ENCODE results near the gene CLK2. TPM values are rescaled to one million over a fixed set of nuclear protein-coding genes. Genes with fewer than 3 reads are reported as not detected.
"Not testable (repeated sequence)": the region's sequence is repeated elsewhere in the genome, so short reads cannot be mapped to it uniquely, and the experiment has no call there.

CLK2 gene
- total and polyA plus RNA-seq, 2 of the 13 experiments (the other 11 are each of a cell fraction or from before 2014, with no cell fraction given): 20.1 to 73.5 TPM

- WGBS (ENCODE audit: low lambda C conversion rate): 37% methylated on average over 2 of the region's 3 CpGs
- H3K36me3 ChIP-seq (replicated peaks in 1 of 2; ENCODE audit: control insufficient read depth in 1 of 2, insufficient read depth in 2 of 2, low read length in 2 of 2); intact Hi-C loops (cut with micrococcal nuclease; ENCODE audit: unreplicated experiment); ATAC-seq; H3K9ac ChIP-seq (ENCODE audit: insufficient read depth, low read depth, low read length); CTCF ChIA-PET (ENCODE audit: low intra/inter-chr PET ratio, low total read pairs); H3K4me2 ChIP-seq (ENCODE audit: low read depth, low read length); BruUV-seq (replicated peaks); POLR2A ChIA-PET; in situ Hi-C loops (cut with HindIII; ENCODE audit: extremely low pct_ligation_motif_present, low pct_unique_long_range_greater_than_20kb); H4K20me1 ChIP-seq (ENCODE audit: insufficient read depth, low read length); H2AFZ ChIP-seq (ENCODE audit: low read length); H3K4me3 ChIP-seq (replicated peaks in 1 of 3; ENCODE audit: insufficient read depth in 1 of 3, low read depth in 2 of 3, low read length in 3 of 3); H3K9me3 ChIP-seq (ENCODE audit: low read length); H3K27ac ChIP-seq (ENCODE audit: extremely low read length, insufficient read depth, low read length); FAIRE-seq; H3K79me2 ChIP-seq (ENCODE audit: insufficient read depth, low read length); H3K27me3 ChIP-seq (ENCODE audit: control insufficient read depth in 1 of 2, insufficient read depth in 2 of 2, low read length in 2 of 2); DNase-seq (ENCODE audit: low spot score): not testable (repeated sequence)
- peaks cover 22% of the 10 kb centered on the region for H3K4me1 ChIP-seq (ENCODE audit: insufficient read depth, low read length)
These were observed 42.0 kb downstream of the CLK2 start for GRCh38 chr1:155231302-155231701.

- no peak for TF ChIP-seq CSRNP2 (CRISPR knock-in tag; conservative IDR thresholded peaks at IDR 0.05; ENCODE audit: low read depth)
- 0 out of 2 replicates have a peak, but pooled peaks have one; percentile 5 for TF ChIP-seq ZBTB38 (CRISPR knock-in tag; IDR thresholded peaks at IDR 0.05)
- TF ChIP-seq ZSCAN25 (CRISPR knock-in tag; IDR thresholded peaks at IDR 0.05): 0 out of 2 replicates have a peak, but pooled peaks have one; percentile 50
- no peak for TF ChIP-seq EP300 (IDR thresholded peaks at IDR 0.05; ENCODE audit: low read depth in 2 of 2, low read length in 2 of 2)
- TF ChIP-seq EP300 (CRISPR knock-in tag; IDR thresholded peaks at IDR 0.05; ENCODE audit: borderline replicate concordance): 0 out of 2 replicates have a peak, but pooled peaks have one; percentile 37
- TF ChIP-seq ZNF121 (CRISPR knock-in tag; IDR thresholded peaks at IDR 0.05): no peak
- 0 out of 2 replicates have a peak, but pooled peaks have one; percentile 10 for TF ChIP-seq NFATC3 (CRISPR knock-in tag; IDR thresholded peaks at IDR 0.05)
- TF ChIP-seq, protein P1, sequence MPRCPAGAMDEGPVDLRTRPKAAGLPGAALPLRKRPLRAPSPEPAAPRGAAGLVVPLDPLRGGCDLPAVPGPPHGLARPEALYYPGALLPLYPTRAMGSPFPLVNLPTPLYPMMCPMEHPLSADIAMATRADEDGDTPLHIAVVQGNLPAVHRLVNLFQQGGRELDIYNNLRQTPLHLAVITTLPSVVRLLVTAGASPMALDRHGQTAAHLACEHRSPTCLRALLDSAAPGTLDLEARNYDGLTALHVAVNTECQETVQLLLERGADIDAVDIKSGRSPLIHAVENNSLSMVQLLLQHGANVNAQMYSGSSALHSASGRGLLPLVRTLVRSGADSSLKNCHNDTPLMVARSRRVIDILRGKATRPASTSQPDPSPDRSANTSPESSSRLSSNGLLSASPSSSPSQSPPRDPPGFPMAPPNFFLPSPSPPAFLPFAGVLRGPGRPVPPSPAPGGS (CRISPR knock-in tag; IDR thresholded peaks at IDR 0.05): 0 out of 2 replicates have a peak, but pooled peaks have one; percentile 25
- no peak for TF ChIP-seq ZNF766 (CRISPR knock-in tag; IDR thresholded peaks at IDR 0.05; ENCODE audit: borderline replicate concordance)
- TF ChIP-seq CHD2 (IDR thresholded peaks at IDR 0.05; ENCODE audit: low read depth, low read length): no peak
- 0 out of 2 replicates have a peak, but pooled peaks have one; percentile 10 for TF ChIP-seq DNMT1 (CRISPR knock-in tag; IDR thresholded peaks at IDR 0.05)
- 0 out of 2 replicates have a peak, but pooled peaks have one; percentile 15 for TF ChIP-seq ZNF44 (CRISPR knock-in tag; IDR thresholded peaks at IDR 0.05)
- no peak for TF ChIP-seq ZNF460 (CRISPR knock-in tag; IDR thresholded peaks at IDR 0.05; ENCODE audit: borderline replicate concordance)
- in situ Hi-C loops (cut with HindIII; ENCODE audit: extremely low pct_ligation_motif_present, low pct_unique_long_range_greater_than_20kb) (no loop called here), intact Hi-C loops (cut with micrococcal nuclease; ENCODE audit: unreplicated experiment) (no loop called here)
- Histone ChIP-seq H3K27me3 (ENCODE audit: control insufficient read depth in 1 of 2, insufficient read depth in 2 of 2, low read length in 2 of 2) (no peaks in the 10 kb centered on the region), H2AFZ (ENCODE audit: low read length) (peak overlapping the region; percentile 56), H3K36me3 (replicated peaks in 1 of 2; ENCODE audit: control insufficient read depth in 1 of 2, insufficient read depth in 2 of 2, low read length in 2 of 2) (no peaks in the 10 kb centered on the region), H3K4me3 (replicated peaks in 1 of 3; ENCODE audit: insufficient read depth in 1 of 3, low read depth in 2 of 3, low read length in 3 of 3) (no peak overlapping the region), H3K4me1 (ENCODE audit: insufficient read depth, low read length) (peaks cover 32% of the 10 kb centered on the region), H3K9me3 (ENCODE audit: low read length) (no peaks in the 10 kb centered on the region), H4K20me1 (ENCODE audit: insufficient read depth, low read length) (no peaks in the 10 kb centered on the region), H3K79me2 (ENCODE audit: insufficient read depth, low read length) (no peaks in the 10 kb centered on the region), H3K9ac (ENCODE audit: insufficient read depth, low read depth, low read length) (no peak overlapping the region; the same call in 1 of the 2 replicates), H3K4me2 (ENCODE audit: low read depth, low read length) (peak overlapping the region; percentile 52), H3K27ac (ENCODE audit: extremely low read length, insufficient read depth, low read length) (peak overlapping the region; percentile 26)
- ATAC-seq (no peak), FAIRE-seq (no peak), DNase-seq (ENCODE audit: low spot score) (no peak)
- 97% methylated on average over 9 of the region's 9 CpGs for WGBS (ENCODE audit: low lambda C conversion rate)
- no TSS peak for BruUV-seq (replicated peaks)
- ChIA-PET POLR2A (interaction anchor here (1.8 kb wide), 1 partner anchor 45 kb away, joined by 10 read pairs; the partner anchor contains the start of gene CLK2), CTCF (ENCODE audit: low intra/inter-chr PET ratio, low total read pairs) (no interaction called here)
These were observed 45.2 kb downstream of the CLK2 start for GRCh38 chr1:155228096-155228427.

Measured in HepG2 (cell line).